Measurements from ENCODE around the gene CHN2. TPM values are rescaled to one million over a fixed set of nuclear protein-coding genes. Genes with fewer than 3 reads are reported as not detected.
"Not testable (repeated sequence)": the region's sequence is repeated elsewhere in the genome, so short reads cannot be mapped to it uniquely, and the experiment has no call there.

Gene CHN2
- total RNA-seq, 2 donors from 2014 or later = 7.0 to 29.1 TPM

DNA sequence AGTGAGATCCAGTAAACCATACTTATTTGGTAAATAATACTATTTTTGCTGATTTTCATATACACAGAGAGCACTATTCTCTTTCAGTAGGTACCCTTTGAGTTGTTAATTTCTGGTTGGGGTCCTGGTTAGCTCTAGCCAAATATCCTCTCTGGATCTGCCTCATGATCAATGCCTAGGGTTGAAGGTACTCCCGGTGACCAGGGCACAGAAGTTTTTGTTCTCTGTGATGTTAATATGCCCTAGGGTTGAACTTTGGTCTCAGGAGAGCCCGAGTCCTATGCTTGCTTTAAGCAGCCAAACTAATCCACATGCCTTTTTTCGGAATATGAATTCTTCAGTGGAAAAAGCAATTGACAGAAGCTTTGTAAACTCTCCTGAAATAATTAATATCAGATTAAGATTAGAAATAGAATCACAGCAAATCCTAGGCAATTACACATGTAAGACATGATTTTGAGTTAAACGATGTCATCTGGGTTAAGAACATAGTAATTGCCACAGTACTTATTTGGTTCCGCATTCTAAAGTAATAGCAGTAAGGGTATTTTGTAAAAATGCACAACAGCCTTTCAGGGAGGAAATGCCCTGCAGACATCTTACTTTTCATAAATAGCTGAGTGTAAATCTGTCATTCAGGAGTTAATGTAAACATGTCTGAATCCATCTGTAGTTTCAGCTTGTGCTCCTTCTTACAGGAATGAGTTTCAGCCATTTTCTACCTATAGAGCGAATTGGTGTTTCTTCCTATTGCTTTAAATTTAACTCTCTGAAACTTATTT lies 10.1 kb downstream of the CHN2 start:
- no peak overlapping the region for H3K4me3 ChIP-seq
- no peak for TF ChIP-seq POLR2A (IDR thresholded peaks at IDR 0.05)
- TF ChIP-seq, protein P1, sequence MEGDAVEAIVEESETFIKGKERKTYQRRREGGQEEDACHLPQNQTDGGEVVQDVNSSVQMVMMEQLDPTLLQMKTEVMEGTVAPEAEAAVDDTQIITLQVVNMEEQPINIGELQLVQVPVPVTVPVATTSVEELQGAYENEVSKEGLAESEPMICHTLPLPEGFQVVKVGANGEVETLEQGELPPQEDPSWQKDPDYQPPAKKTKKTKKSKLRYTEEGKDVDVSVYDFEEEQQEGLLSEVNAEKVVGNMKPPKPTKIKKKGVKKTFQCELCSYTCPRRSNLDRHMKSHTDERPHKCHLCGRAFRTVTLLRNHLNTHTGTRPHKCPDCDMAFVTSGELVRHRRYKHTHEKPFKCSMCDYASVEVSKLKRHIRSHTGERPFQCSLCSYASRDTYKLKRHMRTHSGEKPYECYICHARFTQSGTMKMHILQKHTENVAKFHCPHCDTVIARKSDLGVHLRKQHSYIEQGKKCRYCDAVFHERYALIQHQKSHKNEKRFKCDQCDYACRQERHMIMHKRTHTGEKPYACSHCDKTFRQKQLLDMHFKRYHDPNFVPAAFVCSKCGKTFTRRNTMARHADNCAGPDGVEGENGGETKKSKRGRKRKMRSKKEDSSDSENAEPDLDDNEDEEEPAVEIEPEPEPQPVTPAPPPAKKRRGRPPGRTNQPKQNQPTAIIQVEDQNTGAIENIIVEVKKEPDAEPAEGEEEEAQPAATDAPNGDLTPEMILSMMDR (IDR thresholded peaks at IDR 0.05) = no peak
- no peak for TF ChIP-seq POLR2AphosphoS5 (IDR thresholded peaks at IDR 0.05)
- intact Hi-C loops (cut with DNase I) = no loop called here
- no peaks in the 10 kb centered on the region for H3K9me3 ChIP-seq
- H3K36me3 ChIP-seq = no peaks in the 10 kb centered on the region
- DNase-seq (ENCODE audit: low spot score) = no peak
- no peak overlapping the region for H3K27ac ChIP-seq
- no peaks in the 10 kb centered on the region for H3K4me1 ChIP-seq (replicated peaks)
- WGBS = 83% methylated on average over 6 of the region's 6 CpGs
- no peaks in the 10 kb centered on the region for H3K27me3 ChIP-seq (replicated peaks; ENCODE audit: insufficient read depth)

DNA sequence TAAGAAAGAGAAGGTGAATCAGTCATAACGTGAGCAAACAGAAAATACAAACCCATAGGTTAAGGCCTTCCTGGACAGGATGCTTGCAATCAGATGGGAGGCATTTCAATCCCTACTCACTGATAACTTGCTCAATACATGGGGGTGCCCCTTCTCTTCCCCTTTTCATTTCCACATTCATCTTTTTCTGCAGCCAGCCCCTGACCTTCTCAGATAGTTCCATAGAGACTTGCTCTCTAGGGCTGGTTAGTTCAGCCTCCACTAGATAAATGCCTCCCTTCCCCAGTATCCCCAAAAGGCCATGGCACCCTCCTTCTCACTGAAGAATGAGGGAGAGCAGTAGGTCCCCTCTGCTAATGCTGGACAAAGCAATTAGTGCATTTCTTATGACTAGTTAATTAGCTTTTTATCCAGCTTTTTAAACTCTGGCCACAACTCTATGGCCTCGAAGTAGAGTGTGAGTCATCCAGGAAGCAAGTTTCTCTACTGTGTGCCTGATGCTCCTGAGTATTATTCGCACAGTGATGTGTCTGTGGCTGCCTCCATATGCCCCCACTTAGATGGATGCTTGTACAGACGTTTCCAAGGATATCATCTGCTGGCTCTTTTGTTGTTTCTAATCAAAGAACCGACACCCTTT lies 12.7 kb downstream of the CHN2 start:
- no peaks in the 10 kb centered on the region for H3K9me3 ChIP-seq
- H3K4me3 ChIP-seq = no peak overlapping the region
- no peak for DNase-seq (ENCODE audit: low spot score)
- TF ChIP-seq POLR2AphosphoS5 (IDR thresholded peaks at IDR 0.05) (no peak), POLR2A (IDR thresholded peaks at IDR 0.05) (no peak)
- TF ChIP-seq, protein P1 (IDR thresholded peaks at IDR 0.05) = no peak
- H3K27ac ChIP-seq = no peak overlapping the region
- H3K36me3 ChIP-seq = no peaks in the 10 kb centered on the region
- intact Hi-C loops (cut with DNase I) = no loop called here
- 46% methylated on average over 5 of the region's 5 CpGs for WGBS
- no peaks in the 10 kb centered on the region for H3K4me1 ChIP-seq (replicated peaks)
- no peaks in the 10 kb centered on the region for H3K27me3 ChIP-seq (replicated peaks; ENCODE audit: insufficient read depth)

DNA sequence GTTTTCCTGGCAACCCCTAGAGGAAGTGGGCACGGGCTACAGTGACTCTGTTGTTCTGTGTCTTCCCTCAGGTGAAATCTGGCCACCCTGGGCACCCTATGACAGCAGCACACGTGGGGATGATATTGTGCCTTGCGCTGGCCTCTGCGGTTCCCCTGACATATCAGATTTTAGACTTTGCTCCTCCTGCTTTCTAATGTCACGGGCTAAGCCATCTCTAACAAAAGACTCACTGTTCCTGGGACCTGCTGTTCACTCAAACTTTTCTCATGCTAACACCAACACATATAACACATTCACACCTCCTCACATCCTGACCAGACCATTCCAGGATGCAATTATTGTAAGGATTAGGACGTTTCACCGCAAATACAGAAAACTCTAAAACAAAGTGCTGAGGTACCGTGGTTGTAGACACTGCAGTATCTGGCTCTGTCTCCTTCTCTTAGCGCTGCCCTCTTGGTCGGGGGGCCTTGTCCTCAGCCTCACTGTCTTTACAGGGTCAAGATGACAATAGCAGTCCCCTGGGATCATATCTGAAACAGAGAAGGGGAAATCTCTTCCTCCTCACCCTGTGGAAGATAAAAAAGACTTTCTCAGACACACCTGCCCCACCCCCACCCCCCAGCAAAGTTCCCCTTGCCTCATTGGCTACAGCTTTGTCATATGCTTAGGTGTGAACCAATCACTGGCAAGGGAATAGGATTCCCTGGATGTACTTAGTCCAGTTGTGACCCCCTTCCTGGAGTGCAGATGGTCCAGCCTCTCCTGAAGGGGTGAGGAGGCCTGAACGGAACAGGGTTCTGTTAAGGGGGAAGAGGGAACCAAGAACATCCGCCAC lies 14.1 kb downstream of the CHN2 start:
- H3K27ac ChIP-seq = no peak overlapping the region
- H3K4me1 ChIP-seq (replicated peaks) = no peaks in the 10 kb centered on the region
- H3K27me3 ChIP-seq (replicated peaks; ENCODE audit: insufficient read depth) = no peaks in the 10 kb centered on the region
- no peak for DNase-seq (ENCODE audit: low spot score)
- 80% methylated on average over 12 of the region's 12 CpGs for WGBS
- H3K9me3 ChIP-seq = no peaks in the 10 kb centered on the region
- TF ChIP-seq POLR2AphosphoS5 (IDR thresholded peaks at IDR 0.05) = no peak
- TF ChIP-seq, protein P1 (IDR thresholded peaks at IDR 0.05) = no peak
- no peak for TF ChIP-seq POLR2A (IDR thresholded peaks at IDR 0.05)
- intact Hi-C loops (cut with DNase I) = no loop called here
- no peak overlapping the region for H3K4me3 ChIP-seq
- no peaks in the 10 kb centered on the region for H3K36me3 ChIP-seq

- 90% methylated on average over 3 of the region's 3 CpGs for WGBS
- H3K27me3 ChIP-seq (replicated peaks; ENCODE audit: insufficient read depth) = no peaks in the 10 kb centered on the region
- DNase-seq (ENCODE audit: low spot score) = no peak
- no peaks in the 10 kb centered on the region for H3K9me3 ChIP-seq
- intact Hi-C loops (cut with DNase I) = no loop called here
- no peak for TF ChIP-seq POLR2A (IDR thresholded peaks at IDR 0.05)
- TF ChIP-seq, protein P1 (IDR thresholded peaks at IDR 0.05) = no peak
- no peak for TF ChIP-seq POLR2AphosphoS5 (IDR thresholded peaks at IDR 0.05)
- H3K4me1 ChIP-seq (replicated peaks) = no peaks in the 10 kb centered on the region
- H3K27ac ChIP-seq = no peak overlapping the region
- H3K4me3 ChIP-seq = no peak overlapping the region
- no peaks in the 10 kb centered on the region for H3K36me3 ChIP-seq
Measured at GRCh38 chr7:29209745-29210144, 15.2 kb downstream of the CHN2 start.

DNA sequence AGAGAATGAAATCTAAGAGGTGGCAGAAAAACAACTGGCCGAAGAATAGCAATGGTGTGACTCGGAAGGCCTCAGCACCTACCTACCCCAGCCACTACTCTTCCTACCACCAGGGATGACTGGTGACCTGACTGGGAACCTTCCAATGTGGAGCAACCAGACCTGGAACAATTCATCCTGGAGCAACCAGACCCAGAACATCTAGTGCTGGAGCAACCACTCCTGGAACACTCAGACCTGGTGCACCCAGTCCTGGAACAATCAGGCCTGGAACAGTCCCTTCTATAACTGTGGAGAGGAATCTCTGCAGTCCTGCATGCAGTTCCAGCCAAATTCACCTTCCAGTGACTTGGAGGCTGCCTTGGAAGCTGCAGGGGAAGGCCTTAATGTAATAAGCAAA lies 18.2 kb downstream of the CHN2 start:
- 87% methylated on average over 2 of the region's 2 CpGs for WGBS
- H3K4me3 ChIP-seq; H3K27ac ChIP-seq; DNase-seq (ENCODE audit: low spot score); H3K9me3 ChIP-seq; intact Hi-C loops (cut with DNase I); H3K27me3 ChIP-seq (replicated peaks; ENCODE audit: insufficient read depth); H3K4me1 ChIP-seq (replicated peaks); H3K36me3 ChIP-seq: not testable (repeated sequence)

Measured in prostate gland (tissue), 2 donors.